KMS-11 (cell line): ENCODE measurements around the gene LACTB.

Experiments
- H2AFZ ChIP-seq: fragments of 200-600 bp; sonication (generic); 2 replicates; pipeline ENCODE4 v1.6.1; 2016; ENCODE audit warnings: antibody characterized with exemption, mixed run types, low read depth
- H3K27ac ChIP-seq: fragments of 200-600 bp; sonication (generic); 2 replicates; pipeline ENCODE4 v1.6.1; 2016; ENCODE audit warnings: mild to moderate bottlenecking, mixed run types
- H3K27me3 ChIP-seq: fragments of 200-600 bp; sonication (generic); 2 replicates; pipeline ENCODE4 v1.6.1; 2017; ENCODE audit warnings: mild to moderate bottlenecking, low read depth, mixed run types, moderate library complexity; ENCODE audit not compliant: insufficient read depth
- H3K36me3 ChIP-seq: fragments of 200-600 bp; sonication (generic); 2 replicates; pipeline ENCODE4 v1.6.1; 2017; ENCODE audit warnings: mild to moderate bottlenecking, mixed run types; ENCODE audit not compliant: insufficient read depth
- H3K4me1 ChIP-seq: fragments of 200-600 bp; sonication (generic); 2 replicates; pipeline ENCODE4 v1.6.1; 2016; ENCODE audit warnings: mild to moderate bottlenecking, low read depth, mixed run types; ENCODE audit not compliant: poor library complexity, severe bottlenecking
- H3K4me2 ChIP-seq: fragments of 200-600 bp; sonication (generic); 2 replicates; pipeline ENCODE4 v1.7.0; 2016; ENCODE audit warnings: mild to moderate bottlenecking, mixed run types
- H3K4me3 ChIP-seq: fragments of 200-600 bp; sonication (generic); IDR thresholded peaks from 2 replicates; pipeline ENCODE4 v1.6.1; 2017; ENCODE audit warnings: low read depth, low read length, mixed read lengths; ENCODE audit not compliant: insufficient read depth
- H3K79me2 ChIP-seq: fragments of 200-600 bp; sonication (generic); 2 replicates; pipeline ENCODE4 v1.6.1; 2016; ENCODE audit warnings: low read depth, mixed run types; ENCODE audit not compliant: insufficient read depth
- H3K9ac ChIP-seq: fragments of 200-600 bp; sonication (generic); 2 replicates; pipeline ENCODE4 v1.6.1; 2016; ENCODE audit warnings: mild to moderate bottlenecking, mixed run types
- H4K20me1 ChIP-seq: fragments of 200-600 bp; sonication (generic); 2 replicates; pipeline ENCODE4 v1.6.1; 2016; ENCODE audit warnings: mild to moderate bottlenecking, mixed run types; ENCODE audit not compliant: insufficient read depth
- TF ChIP-seq, protein P1 (sequence below): fragments of 200-600 bp; sonication (generic); conservative IDR thresholded peaks from 2 replicates; pipeline ENCODE4 v1.6.1; 2017; ENCODE audit warnings: low read depth, mild to moderate bottlenecking, antibody characterized with exemption, low read length, moderate library complexity, mixed read lengths

The LACTB gene

DNA sequence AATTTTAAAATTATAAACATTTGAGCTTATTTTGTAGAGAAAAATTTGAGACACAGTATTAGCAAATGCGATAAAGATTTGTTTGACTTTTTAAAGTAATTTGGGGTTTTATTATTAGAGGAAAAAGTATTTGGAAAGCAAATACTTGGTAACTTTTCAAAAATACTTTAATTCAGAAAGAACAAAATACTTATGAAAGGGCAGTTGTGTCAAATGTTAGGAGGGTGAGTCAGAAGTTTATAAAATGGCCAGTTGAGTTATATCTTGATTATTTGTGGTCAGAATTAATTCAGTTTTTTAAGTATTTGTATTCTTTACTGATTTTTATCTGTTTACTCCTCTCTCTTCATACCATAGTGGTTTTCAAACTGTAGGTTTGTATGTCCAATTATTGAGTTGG lies 12.1 kb downstream of the LACTB start:
- Histone ChIP-seq H3K9ac (no peak overlapping the region), H3K27me3 (no peaks in the 10 kb centered on the region), H4K20me1 (no peaks in the 10 kb centered on the region), H3K4me3 (no peak overlapping the region), H3K4me1 (no peaks in the 10 kb centered on the region), H3K36me3 (no peaks in the 10 kb centered on the region), H3K4me2 (no peak overlapping the region), H3K27ac (no peak overlapping the region), H2AFZ (no peak overlapping the region), H3K79me2 (no peaks in the 10 kb centered on the region)
- TF ChIP-seq, protein P1, sequence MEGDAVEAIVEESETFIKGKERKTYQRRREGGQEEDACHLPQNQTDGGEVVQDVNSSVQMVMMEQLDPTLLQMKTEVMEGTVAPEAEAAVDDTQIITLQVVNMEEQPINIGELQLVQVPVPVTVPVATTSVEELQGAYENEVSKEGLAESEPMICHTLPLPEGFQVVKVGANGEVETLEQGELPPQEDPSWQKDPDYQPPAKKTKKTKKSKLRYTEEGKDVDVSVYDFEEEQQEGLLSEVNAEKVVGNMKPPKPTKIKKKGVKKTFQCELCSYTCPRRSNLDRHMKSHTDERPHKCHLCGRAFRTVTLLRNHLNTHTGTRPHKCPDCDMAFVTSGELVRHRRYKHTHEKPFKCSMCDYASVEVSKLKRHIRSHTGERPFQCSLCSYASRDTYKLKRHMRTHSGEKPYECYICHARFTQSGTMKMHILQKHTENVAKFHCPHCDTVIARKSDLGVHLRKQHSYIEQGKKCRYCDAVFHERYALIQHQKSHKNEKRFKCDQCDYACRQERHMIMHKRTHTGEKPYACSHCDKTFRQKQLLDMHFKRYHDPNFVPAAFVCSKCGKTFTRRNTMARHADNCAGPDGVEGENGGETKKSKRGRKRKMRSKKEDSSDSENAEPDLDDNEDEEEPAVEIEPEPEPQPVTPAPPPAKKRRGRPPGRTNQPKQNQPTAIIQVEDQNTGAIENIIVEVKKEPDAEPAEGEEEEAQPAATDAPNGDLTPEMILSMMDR = no peak

DNA sequence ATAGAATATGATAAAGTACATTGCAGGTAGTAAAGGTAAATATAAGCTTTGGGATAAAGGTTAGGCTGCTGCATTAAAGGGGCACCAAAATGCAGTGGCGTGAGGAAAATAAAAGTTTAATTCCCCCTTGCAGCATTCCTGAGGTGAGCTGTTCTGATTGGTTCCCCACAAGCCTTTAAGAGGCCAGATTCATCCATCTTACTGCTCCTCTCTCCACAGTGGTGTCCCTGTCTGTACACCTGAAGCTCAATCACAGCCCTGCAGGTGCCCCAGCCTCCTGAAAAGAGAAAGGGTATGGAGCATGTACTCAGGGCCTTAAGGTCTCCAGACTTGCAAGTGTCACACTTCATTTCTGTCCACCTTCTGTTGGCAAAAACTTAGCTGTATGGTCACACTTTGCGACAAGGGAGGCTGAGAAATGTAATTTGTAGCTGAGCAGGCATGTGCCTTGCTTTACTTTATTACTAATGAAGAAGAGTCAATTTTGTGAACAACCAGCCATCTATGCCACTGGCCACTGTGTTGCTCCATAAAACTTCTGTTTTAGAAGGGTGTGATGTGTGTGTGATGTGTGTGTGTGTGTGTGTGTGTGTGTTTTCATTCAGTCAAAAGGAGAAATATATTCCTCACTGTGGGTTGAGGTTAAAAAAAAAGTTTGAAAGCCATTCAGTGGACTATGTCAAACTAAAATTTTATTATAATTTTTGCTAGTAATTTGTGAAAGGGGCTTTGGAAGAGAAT lies 12.8 kb downstream of the LACTB start:
- no peak overlapping the region for H3K27ac ChIP-seq
- H4K20me1 ChIP-seq = no peaks in the 10 kb centered on the region
- H2AFZ ChIP-seq = no peak overlapping the region
- H3K36me3 ChIP-seq = no peaks in the 10 kb centered on the region
- H3K4me3 ChIP-seq = no peak overlapping the region
- no peak overlapping the region for H3K9ac ChIP-seq
- no peaks in the 10 kb centered on the region for H3K4me1 ChIP-seq
- no peak overlapping the region for H3K4me2 ChIP-seq
- no peaks in the 10 kb centered on the region for H3K27me3 ChIP-seq
- no peaks in the 10 kb centered on the region for H3K79me2 ChIP-seq
- TF ChIP-seq, protein P1 = no peak

DNA sequence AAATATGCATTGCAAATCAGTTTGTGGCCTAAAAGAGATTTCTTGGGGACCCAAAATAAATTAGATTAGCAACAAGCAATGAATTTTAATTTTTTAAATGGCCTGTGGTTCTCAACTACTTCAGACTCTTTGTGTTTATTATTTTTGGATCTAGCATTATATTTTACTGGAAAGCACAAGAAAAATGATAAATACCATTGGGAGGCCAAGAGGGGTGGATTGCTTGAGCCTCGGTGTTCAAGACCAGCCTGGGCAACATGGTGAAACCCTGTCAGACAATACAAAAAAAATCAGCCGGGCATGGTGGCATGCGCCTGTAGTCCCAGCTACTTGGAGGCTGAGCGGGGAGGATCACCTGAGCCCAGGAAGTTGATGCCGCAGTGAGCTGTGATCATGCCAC lies 13.6 kb downstream of the LACTB start:
- TF ChIP-seq, protein P1 = no peak
- H2AFZ ChIP-seq = no peak overlapping the region
- no peak overlapping the region for H3K27ac ChIP-seq
- no peaks in the 10 kb centered on the region for H3K4me1 ChIP-seq
- H3K27me3 ChIP-seq = no peaks in the 10 kb centered on the region
- H3K4me3 ChIP-seq = no peak overlapping the region
- H3K4me2 ChIP-seq = no peak overlapping the region
- H3K9ac ChIP-seq = no peak overlapping the region
- H3K36me3 ChIP-seq = no peaks in the 10 kb centered on the region
- no peaks in the 10 kb centered on the region for H3K79me2 ChIP-seq
- no peaks in the 10 kb centered on the region for H4K20me1 ChIP-seq

DNA sequence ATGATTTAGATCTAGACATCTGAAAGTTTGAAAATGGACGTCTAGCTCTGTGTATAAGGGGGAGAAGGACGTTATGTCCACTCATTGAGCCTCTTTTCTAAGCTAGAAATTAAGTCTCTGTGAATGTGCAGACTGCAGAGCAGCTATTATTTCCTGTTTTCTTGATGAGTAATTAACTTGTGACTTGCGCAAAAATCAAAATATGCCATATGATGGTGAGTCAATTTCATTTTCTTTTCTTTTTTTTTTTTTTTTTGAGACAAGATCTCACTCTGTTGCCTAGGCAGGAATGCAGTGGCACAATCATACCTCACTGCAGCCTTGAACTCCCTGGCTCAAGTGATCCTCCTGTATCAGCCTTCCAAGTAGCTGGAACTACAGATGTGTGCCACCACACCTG lies 14.1 kb downstream of the LACTB start:
- Histone ChIP-seq H2AFZ (no peak overlapping the region), H3K4me1 (no peaks in the 10 kb centered on the region), H3K4me3 (no peak overlapping the region), H3K36me3 (no peaks in the 10 kb centered on the region), H3K27ac (no peak overlapping the region), H3K9ac (no peak overlapping the region), H4K20me1 (no peaks in the 10 kb centered on the region), H3K4me2 (no peak overlapping the region), H3K79me2 (no peaks in the 10 kb centered on the region), H3K27me3 (no peaks in the 10 kb centered on the region)
- TF ChIP-seq, protein P1 = no peak
